Liver (tissue), 9 donors: Measurements from ENCODE around the gene PPOX. TPM values are rescaled to one million over a fixed set of nuclear protein-coding genes. Genes with fewer than 3 reads are reported as not detected.

Source experiments
- DNase-seq: peaks from one replicate; pipeline ENCODE4 v3.0.0-alpha.2; 2017; ENCODE audit warnings: low spot score
- H3K27ac ChIP-seq, 2 donors: one replicate each; pipeline ENCODE4 v1.7.0; 2013; ENCODE audit warnings: inconsistent platforms in 2 of 2, low read length in 2 of 2, control low read depth in 1 of 2, low read depth in 1 of 2, mild to moderate bottlenecking in 1 of 2
- H3K27me3 ChIP-seq, 4 donors: one replicate each; pipeline versions ENCODE4 v1.6.1 to v1.7.0; 2013; ENCODE audit warnings: low read length in 3 of 4, inconsistent platforms in 1 of 4, mild to moderate bottlenecking in 1 of 4, moderate library complexity in 1 of 4; ENCODE audit not compliant: control insufficient read depth in 4 of 4, insufficient read depth in 4 of 4
- H3K36me3 ChIP-seq, 4 donors: one replicate each; pipeline versions ENCODE4 v1.6.1 to v1.7.0; 2013; ENCODE audit warnings: low read length in 3 of 4, mild to moderate bottlenecking in 3 of 4, low read depth in 1 of 4, moderate library complexity in 1 of 4; ENCODE audit not compliant: control insufficient read depth in 4 of 4, insufficient read depth in 3 of 4
- H3K4me1 ChIP-seq, 4 donors: one replicate each; pipeline versions ENCODE4 v1.6.1 to v1.7.0; 2013; ENCODE audit warnings: low read length in 3 of 4, mild to moderate bottlenecking in 3 of 4, moderate library complexity in 1 of 4; ENCODE audit not compliant: control insufficient read depth in 4 of 4, insufficient read depth in 4 of 4
- H3K4me3 ChIP-seq, 3 donors: one replicate each; pipeline versions ENCODE4 v1.6.1 to v1.7.0; 2013; ENCODE audit warnings: low read length in 3 of 3, control low read depth in 1 of 3, low read depth in 1 of 3, mild to moderate bottlenecking in 1 of 3
- H3K9ac ChIP-seq, 2 donors: one replicate each; pipeline ENCODE4 v1.7.0; 2013; ENCODE audit warnings: low read length in 2 of 2, mild to moderate bottlenecking in 2 of 2, moderate library complexity in 2 of 2, control low read depth in 1 of 2, low read depth in 1 of 2
- H3K9me3 ChIP-seq, 4 donors: one replicate each; pipeline versions ENCODE4 v1.6.1 to v1.7.0; 2013; ENCODE audit warnings: low read length in 3 of 4; ENCODE audit not compliant: control insufficient read depth in 4 of 4
- FOXA1 ChIP-seq: IDR thresholded peaks from 2 replicates; pipeline ENCODE4 v1.6.1; 2016; ENCODE audit warnings: antibody characterized with exemption
- GABPA ChIP-seq, 2 donors: IDR thresholded peaks in 1 of 2; conservative IDR thresholded peaks in 1 of 2; 2 replicates each; pipeline ENCODE4 v1.6.1; 2016; ENCODE audit warnings: antibody characterized with exemption in 2 of 2, mild to moderate bottlenecking in 1 of 2, moderate library complexity in 1 of 2
- HNF4A ChIP-seq, 2 donors: conservative IDR thresholded peaks; 2 replicates each; pipeline ENCODE4 v1.6.1; 2016; ENCODE audit warnings: antibody characterized with exemption in 2 of 2, mild to moderate bottlenecking in 2 of 2
- HNF4G ChIP-seq: IDR thresholded peaks from 2 replicates; pipeline ENCODE4 v1.6.1; 2016; ENCODE audit warnings: antibody characterized with exemption
- JUND ChIP-seq, 2 donors: IDR thresholded peaks; 2 replicates each; pipeline ENCODE4 v1.6.1; 2016; ENCODE audit warnings: antibody characterized with exemption in 2 of 2
- NR2F2 ChIP-seq: IDR thresholded peaks from 2 replicates; pipeline ENCODE4 v1.6.1; 2016; ENCODE audit warnings: antibody characterized with exemption
- RAD21 ChIP-seq, 2 donors: IDR thresholded peaks; 2 replicates each; pipeline ENCODE4 v1.6.1; 2016; ENCODE audit warnings: antibody characterized with exemption in 2 of 2, mild to moderate bottlenecking in 2 of 2
- RXRA ChIP-seq, 2 donors: IDR thresholded peaks; 2 replicates each; pipeline ENCODE4 v1.6.1; 2017 to 2018; ENCODE audit warnings: antibody characterized with exemption in 2 of 2, mild to moderate bottlenecking in 1 of 2
- SP1 ChIP-seq: IDR thresholded peaks from 2 replicates; pipeline ENCODE4 v1.6.1; 2018; ENCODE audit warnings: antibody characterized with exemption, mild to moderate bottlenecking
- TAF1 ChIP-seq: conservative IDR thresholded peaks from 2 replicates; pipeline ENCODE4 v1.6.1; 2016; ENCODE audit warnings: antibody characterized with exemption, mild to moderate bottlenecking
- YY1 ChIP-seq: IDR thresholded peaks from 2 replicates; pipeline ENCODE4 v1.6.1; 2016; ENCODE audit warnings: antibody characterized with exemption, mild to moderate bottlenecking
- WGBS: extraction: QIAGEN DNeasy Blood & Tissue Kit; methylation state at CpG from one replicate; pipeline ENCODE4 v1.1.7; 2013; 5-methylcytosine and 5-hydroxymethylcytosine counted together
- polyA plus RNA-seq, 2 donors: library from polyadenylated mRNA; stranded (reverse) in 1 of 2; unstranded in 1 of 2; fragments of 200-250 nt in 1 of 2; fragments of >200 nt in 1 of 2; fragmentation: Nextera tagmentation in 1 of 2; extraction: Ambion mirVana in 1 of 2; gene quantifications; one replicate each; pipeline versions ENCODE4 v1.2.1 to v1.2.3, GENCODE V29; 2013 to 2015
- total RNA-seq, 2 donors: library from RNA; depleted of rRNA; stranded (reverse); fragments of >200 nt; gene quantifications; one replicate each; pipeline ENCODE4 v1.2.3, GENCODE V29; 2014
- TF ChIP-seq, protein P1 (sequence below): IDR thresholded peaks from 2 replicates; pipeline ENCODE4 v1.6.1; 2016; ENCODE audit warnings: antibody characterized with exemption, mild to moderate bottlenecking
- TF ChIP-seq, protein P2 (sequence below): fragments of 150-350 bp; IDR thresholded peaks from 2 replicates; pipeline ENCODE4 v1.5.1; 2017; ENCODE audit warnings: improper control_type of control experiment, low read depth, low read length; ENCODE audit not compliant: missing input control
- TF ChIP-seq, protein P3 (sequence below): IDR thresholded peaks from 2 replicates; pipeline ENCODE4 v1.6.1; 2016; ENCODE audit warnings: antibody characterized with exemption
- TF ChIP-seq, protein P4 (sequence below): IDR thresholded peaks from 2 replicates; pipeline ENCODE4 v1.6.1; 2016; ENCODE audit warnings: antibody characterized with exemption
- TF ChIP-seq, protein P5 (sequence below): IDR thresholded peaks from 2 replicates; pipeline ENCODE4 v1.6.1; 2016; ENCODE audit warnings: antibody characterized with exemption
- donor health status: healthy.
- donor health status: healthy.
- donor health status: healthy.
- donor health status: healthy.
- donor health status: healthy.

PPOX gene
- total and polyA plus RNA-seq, 4 donors, result 6.2 to 106 (median 7.9) TPM

DNA sequence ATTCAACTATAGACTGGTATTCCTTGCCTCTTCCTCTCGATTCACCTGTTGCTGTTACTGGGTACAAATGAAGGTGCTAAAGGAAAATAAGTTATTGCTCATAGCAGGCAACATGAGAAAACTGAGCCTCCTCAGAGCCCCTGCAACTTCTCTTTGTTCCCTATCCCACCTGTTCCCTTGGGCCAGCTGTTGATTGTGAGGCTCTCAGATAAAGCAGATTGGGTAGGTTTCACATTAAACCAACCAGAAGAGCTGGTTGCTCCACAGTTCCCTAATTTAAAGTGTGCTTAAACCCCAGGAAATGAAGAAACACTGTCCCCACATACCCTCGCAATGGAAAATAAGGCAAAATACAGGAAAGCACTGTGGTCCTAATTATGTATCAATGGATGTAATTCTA is 38.6 kb upstream of the PPOX start:
- Histone ChIP-seq H3K9ac (no peak overlapping the region), H3K4me3 (no peak overlapping the region), H3K4me1 (peaks cover 0 to 15% (median 7%) of the 10 kb centered on the region in 4 donors), H3K27ac (no peak overlapping the region), H3K9me3 (no peaks in the 10 kb centered on the region), H3K36me3 (peaks cover 8 to 42% (median 28%) of the 10 kb centered on the region in 4 donors), H3K27me3 (no peaks in the 10 kb centered on the region)
- WGBS, result 89% methylated on average over 2 of the region's 2 CpGs
- no peak for DNase-seq
- TF ChIP-seq YY1 (no peak), HNF4A (conservative IDR thresholded peaks at IDR 0.05) (no peak), RXRA (IDR thresholded peaks at IDR 0.05) (no peak), NR2F2 (no peak), RAD21 (IDR thresholded peaks at IDR 0.05) (no peak), JUND (IDR thresholded peaks at IDR 0.05) (no peak), TAF1 (no peak), FOXA1 (no peak), GABPA (IDR thresholded peaks at IDR 0.05 in 1 of 2, conservative IDR thresholded peaks at IDR 0.05 in 1 of 2) (no peak), SP1 (no peak), HNF4G (no peak)
- TF ChIP-seq, protein P1, sequence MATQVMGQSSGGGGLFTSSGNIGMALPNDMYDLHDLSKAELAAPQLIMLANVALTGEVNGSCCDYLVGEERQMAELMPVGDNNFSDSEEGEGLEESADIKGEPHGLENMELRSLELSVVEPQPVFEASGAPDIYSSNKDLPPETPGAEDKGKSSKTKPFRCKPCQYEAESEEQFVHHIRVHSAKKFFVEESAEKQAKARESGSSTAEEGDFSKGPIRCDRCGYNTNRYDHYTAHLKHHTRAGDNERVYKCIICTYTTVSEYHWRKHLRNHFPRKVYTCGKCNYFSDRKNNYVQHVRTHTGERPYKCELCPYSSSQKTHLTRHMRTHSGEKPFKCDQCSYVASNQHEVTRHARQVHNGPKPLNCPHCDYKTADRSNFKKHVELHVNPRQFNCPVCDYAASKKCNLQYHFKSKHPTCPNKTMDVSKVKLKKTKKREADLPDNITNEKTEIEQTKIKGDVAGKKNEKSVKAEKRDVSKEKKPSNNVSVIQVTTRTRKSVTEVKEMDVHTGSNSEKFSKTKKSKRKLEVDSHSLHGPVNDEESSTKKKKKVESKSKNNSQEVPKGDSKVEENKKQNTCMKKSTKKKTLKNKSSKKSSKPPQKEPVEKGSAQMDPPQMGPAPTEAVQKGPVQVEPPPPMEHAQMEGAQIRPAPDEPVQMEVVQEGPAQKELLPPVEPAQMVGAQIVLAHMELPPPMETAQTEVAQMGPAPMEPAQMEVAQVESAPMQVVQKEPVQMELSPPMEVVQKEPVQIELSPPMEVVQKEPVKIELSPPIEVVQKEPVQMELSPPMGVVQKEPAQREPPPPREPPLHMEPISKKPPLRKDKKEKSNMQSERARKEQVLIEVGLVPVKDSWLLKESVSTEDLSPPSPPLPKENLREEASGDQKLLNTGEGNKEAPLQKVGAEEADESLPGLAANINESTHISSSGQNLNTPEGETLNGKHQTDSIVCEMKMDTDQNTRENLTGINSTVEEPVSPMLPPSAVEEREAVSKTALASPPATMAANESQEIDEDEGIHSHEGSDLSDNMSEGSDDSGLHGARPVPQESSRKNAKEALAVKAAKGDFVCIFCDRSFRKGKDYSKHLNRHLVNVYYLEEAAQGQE, result no peak
- TF ChIP-seq, protein P2, sequence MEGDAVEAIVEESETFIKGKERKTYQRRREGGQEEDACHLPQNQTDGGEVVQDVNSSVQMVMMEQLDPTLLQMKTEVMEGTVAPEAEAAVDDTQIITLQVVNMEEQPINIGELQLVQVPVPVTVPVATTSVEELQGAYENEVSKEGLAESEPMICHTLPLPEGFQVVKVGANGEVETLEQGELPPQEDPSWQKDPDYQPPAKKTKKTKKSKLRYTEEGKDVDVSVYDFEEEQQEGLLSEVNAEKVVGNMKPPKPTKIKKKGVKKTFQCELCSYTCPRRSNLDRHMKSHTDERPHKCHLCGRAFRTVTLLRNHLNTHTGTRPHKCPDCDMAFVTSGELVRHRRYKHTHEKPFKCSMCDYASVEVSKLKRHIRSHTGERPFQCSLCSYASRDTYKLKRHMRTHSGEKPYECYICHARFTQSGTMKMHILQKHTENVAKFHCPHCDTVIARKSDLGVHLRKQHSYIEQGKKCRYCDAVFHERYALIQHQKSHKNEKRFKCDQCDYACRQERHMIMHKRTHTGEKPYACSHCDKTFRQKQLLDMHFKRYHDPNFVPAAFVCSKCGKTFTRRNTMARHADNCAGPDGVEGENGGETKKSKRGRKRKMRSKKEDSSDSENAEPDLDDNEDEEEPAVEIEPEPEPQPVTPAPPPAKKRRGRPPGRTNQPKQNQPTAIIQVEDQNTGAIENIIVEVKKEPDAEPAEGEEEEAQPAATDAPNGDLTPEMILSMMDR, result no peak
- TF ChIP-seq, protein P3, sequence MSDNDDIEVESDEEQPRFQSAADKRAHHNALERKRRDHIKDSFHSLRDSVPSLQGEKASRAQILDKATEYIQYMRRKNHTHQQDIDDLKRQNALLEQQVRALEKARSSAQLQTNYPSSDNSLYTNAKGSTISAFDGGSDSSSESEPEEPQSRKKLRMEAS, result no peak
- TF ChIP-seq, protein P4, sequence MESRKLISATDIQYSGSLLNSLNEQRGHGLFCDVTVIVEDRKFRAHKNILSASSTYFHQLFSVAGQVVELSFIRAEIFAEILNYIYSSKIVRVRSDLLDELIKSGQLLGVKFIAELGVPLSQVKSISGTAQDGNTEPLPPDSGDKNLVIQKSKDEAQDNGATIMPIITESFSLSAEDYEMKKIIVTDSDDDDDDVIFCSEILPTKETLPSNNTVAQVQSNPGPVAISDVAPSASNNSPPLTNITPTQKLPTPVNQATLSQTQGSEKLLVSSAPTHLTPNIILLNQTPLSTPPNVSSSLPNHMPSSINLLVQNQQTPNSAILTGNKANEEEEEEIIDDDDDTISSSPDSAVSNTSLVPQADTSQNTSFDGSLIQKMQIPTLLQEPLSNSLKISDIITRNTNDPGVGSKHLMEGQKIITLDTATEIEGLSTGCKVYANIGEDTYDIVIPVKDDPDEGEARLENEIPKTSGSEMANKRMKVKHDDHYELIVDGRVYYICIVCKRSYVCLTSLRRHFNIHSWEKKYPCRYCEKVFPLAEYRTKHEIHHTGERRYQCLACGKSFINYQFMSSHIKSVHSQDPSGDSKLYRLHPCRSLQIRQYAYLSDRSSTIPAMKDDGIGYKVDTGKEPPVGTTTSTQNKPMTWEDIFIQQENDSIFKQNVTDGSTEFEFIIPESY, result no peak
- TF ChIP-seq, protein P5, sequence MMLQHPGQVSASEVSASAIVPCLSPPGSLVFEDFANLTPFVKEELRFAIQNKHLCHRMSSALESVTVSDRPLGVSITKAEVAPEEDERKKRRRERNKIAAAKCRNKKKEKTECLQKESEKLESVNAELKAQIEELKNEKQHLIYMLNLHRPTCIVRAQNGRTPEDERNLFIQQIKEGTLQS, result no peak
